ENCODE data around the gene CHST15. TPM values are rescaled to one million over a fixed set of nuclear protein-coding genes. Genes with fewer than 3 reads are reported as not detected.

CHST15 gene
- total RNA-seq, 1 donor from 2014 or later, result 43.8 TPM

DNA sequence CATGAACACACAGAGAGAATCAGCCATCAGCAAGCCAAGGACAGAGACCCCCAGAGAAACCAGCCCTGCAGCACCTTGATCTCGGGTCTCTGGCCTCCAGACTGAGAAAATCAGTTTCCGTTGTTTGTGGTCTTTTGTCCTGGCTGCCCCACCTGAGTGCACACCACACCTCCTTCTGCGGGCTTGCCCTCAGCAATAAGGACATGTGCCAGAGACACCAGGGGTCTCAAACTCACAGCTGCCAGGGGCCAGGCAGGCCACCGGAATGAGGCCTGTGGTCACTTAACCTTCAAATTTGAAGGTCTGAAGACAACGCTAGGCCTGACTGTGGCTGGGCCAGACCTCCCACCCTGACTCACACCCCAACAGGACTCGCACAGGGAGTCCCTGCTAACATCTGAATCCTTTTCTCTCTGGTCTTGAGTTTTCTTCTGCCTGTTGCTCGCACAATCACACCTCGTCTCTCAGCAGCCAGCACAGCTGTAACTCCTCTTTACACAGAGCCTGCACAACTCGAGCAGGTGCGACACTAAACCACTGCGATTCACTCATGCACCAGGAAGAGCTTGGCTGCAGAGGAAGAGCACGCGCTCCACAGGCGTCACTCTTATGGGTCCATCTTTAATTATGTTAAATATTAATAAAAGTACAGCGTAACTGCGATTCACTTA is 86.2 kb downstream of the CHST15 start:
- Mint-ChIP-seq H3K4me3 (ENCODE audit: unreplicated experiment) (no peak overlapping the region), H3K9me3 (ENCODE audit: low read depth) (no peaks in the 10 kb centered on the region), H3K36me3 (ENCODE audit: low read depth) (peaks cover 37% of the 10 kb centered on the region), H3K4me1 (ENCODE audit: low read depth) (peaks cover 26% of the 10 kb centered on the region), H3K27ac (ENCODE audit: unreplicated experiment) (no peak overlapping the region), H3K27me3 (ENCODE audit: low read depth) (no peaks in the 10 kb centered on the region)
- TF ChIP-seq CTCF (IDR thresholded peaks at IDR 0.05), result no peak
- peak; percentile 36 for DNase-seq (ENCODE audit: low spot score)

DNA sequence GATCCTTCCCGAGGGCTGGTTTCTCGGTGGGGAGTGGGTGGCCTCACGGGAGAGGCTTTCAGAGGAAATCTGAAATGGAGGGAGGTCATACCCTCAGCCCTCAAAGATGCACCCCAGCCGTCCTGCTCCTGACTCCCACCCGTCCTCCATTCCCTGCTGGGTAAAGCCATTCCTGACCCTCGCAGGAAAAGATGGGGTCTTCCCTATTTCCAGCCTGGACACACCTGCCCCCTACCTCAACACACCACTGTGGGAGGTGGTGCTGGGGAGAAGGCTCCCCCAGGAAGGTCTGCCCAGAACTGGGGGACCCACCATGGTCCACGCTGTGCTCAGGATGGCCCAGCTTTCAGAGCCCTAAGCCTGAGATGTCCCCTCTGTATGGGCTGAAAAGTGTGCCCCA is 86.9 kb downstream of the CHST15 start:
- Mint-ChIP-seq H3K27me3 (ENCODE audit: low read depth) (no peaks in the 10 kb centered on the region), H3K9me3 (ENCODE audit: low read depth) (no peaks in the 10 kb centered on the region), H3K4me3 (ENCODE audit: unreplicated experiment) (no peak overlapping the region), H3K4me1 (ENCODE audit: low read depth) (peaks cover 20% of the 10 kb centered on the region), H3K27ac (ENCODE audit: unreplicated experiment) (no peak overlapping the region), H3K36me3 (ENCODE audit: low read depth) (peaks cover 33% of the 10 kb centered on the region)
- no peak for TF ChIP-seq CTCF (IDR thresholded peaks at IDR 0.05)
- peak; percentile 34 for DNase-seq (ENCODE audit: low spot score)

DNA sequence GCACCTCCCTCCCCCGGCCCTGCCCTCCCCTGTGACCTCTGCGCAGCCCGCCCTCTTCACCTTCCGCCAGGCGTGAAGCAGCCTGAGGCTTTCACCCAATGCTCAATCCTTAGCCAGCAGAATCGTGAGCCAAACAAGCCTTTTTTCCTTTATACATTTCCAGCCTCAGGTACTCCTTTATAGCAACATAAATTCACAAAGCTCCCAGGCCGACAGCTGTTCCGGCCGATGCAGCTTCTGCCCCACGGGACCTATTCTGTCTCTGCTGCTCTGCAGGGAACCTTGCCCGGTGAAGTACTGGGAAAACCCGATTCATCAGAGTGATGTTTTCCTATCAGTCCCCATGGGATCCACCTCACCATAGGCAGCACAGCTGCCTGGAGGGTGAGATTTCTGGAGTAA is 87.4 kb downstream of the CHST15 start:
- H3K9me3 Mint-ChIP-seq (ENCODE audit: low read depth), result no peaks in the 10 kb centered on the region
- peaks cover 31% of the 10 kb centered on the region for H3K36me3 Mint-ChIP-seq (ENCODE audit: low read depth)
- no peak for TF ChIP-seq CTCF (IDR thresholded peaks at IDR 0.05)
- no peak overlapping the region for H3K4me3 Mint-ChIP-seq (ENCODE audit: unreplicated experiment)
- H3K4me1 Mint-ChIP-seq (ENCODE audit: low read depth), result peaks cover 20% of the 10 kb centered on the region
- peak; percentile 25 for DNase-seq (ENCODE audit: low spot score)
- H3K27me3 Mint-ChIP-seq (ENCODE audit: low read depth), result no peaks in the 10 kb centered on the region
- H3K27ac Mint-ChIP-seq (ENCODE audit: unreplicated experiment), result no peak overlapping the region

- H3K27ac Mint-ChIP-seq (ENCODE audit: unreplicated experiment), result no peak overlapping the region
Observed at GRCh38 chr10:124005091-124005490, 88.3 kb downstream of the CHST15 start.

GRCh38 chr10:124004663-124005004 is 88.8 kb downstream of the CHST15 start:
- no peak overlapping the region for H3K4me3 Mint-ChIP-seq (ENCODE audit: unreplicated experiment)
- DNase-seq (ENCODE audit: low spot score), result peak; percentile 54
- no peaks in the 10 kb centered on the region for H3K9me3 Mint-ChIP-seq (ENCODE audit: low read depth)
- H3K27ac Mint-ChIP-seq (ENCODE audit: unreplicated experiment), result no peak overlapping the region
- H3K27me3 Mint-ChIP-seq (ENCODE audit: low read depth), result no peaks in the 10 kb centered on the region
- H3K4me1 Mint-ChIP-seq (ENCODE audit: low read depth), result peaks cover 25% of the 10 kb centered on the region
- H3K36me3 Mint-ChIP-seq (ENCODE audit: low read depth), result peaks cover 31% of the 10 kb centered on the region
- TF ChIP-seq CTCF (IDR thresholded peaks at IDR 0.05), result no peak

More at GRCh38 chr10:124005091-124005490, 88.3 kb downstream of the CHST15 start:
- H3K36me3 Mint-ChIP-seq (ENCODE audit: low read depth), result peaks cover 31% of the 10 kb centered on the region
- DNase-seq (ENCODE audit: low spot score), result peak; percentile 68
- no peak overlapping the region for H3K4me3 Mint-ChIP-seq (ENCODE audit: unreplicated experiment)
- no peaks in the 10 kb centered on the region for H3K9me3 Mint-ChIP-seq (ENCODE audit: low read depth)
- H3K27me3 Mint-ChIP-seq (ENCODE audit: low read depth), result no peaks in the 10 kb centered on the region
- peaks cover 25% of the 10 kb centered on the region for H3K4me1 Mint-ChIP-seq (ENCODE audit: low read depth)
- no peak for TF ChIP-seq CTCF (IDR thresholded peaks at IDR 0.05)

Data from chondrocyte (in vitro differentiated cells).